ENCODE measurements around the gene CILP. TPM values are rescaled to one million over a fixed set of nuclear protein-coding genes. Genes with fewer than 3 reads are reported as not detected.

CILP gene
- total RNA-seq, 1 donor from 2014 or later, result 10.2 TPM

DNA sequence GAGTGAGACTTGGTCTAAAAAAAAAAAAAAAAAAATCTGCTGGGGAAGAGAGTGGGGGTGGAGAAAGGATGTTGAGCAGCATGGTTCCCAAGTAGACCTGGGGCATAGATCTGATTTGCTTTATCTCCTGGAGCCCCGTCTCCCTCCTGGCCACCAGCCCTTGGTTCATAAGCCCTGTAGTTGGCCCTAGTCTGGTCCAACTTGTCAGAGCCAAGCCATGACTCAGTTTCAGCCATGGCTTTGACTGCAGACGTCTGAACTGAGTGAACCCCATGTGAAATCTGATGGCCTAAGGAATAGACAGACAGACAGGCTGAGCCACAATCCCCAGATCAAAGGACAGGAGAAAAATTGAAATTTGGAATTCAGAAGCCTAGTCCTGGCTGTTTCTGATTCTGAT lies 2.0 kb upstream of the CILP start:
- intact Hi-C loops (cut with DNase I), result no loop called here
- no peak overlapping the region for H3K27ac ChIP-seq
- no peaks in the 10 kb centered on the region for H3K27me3 ChIP-seq (ENCODE audit: low read depth)
- peaks cover 3% of the 10 kb centered on the region for H3K4me1 ChIP-seq
- no peak overlapping the region for H3K4me3 ChIP-seq
- DNase-seq, result no peak
- TF ChIP-seq, protein P1, sequence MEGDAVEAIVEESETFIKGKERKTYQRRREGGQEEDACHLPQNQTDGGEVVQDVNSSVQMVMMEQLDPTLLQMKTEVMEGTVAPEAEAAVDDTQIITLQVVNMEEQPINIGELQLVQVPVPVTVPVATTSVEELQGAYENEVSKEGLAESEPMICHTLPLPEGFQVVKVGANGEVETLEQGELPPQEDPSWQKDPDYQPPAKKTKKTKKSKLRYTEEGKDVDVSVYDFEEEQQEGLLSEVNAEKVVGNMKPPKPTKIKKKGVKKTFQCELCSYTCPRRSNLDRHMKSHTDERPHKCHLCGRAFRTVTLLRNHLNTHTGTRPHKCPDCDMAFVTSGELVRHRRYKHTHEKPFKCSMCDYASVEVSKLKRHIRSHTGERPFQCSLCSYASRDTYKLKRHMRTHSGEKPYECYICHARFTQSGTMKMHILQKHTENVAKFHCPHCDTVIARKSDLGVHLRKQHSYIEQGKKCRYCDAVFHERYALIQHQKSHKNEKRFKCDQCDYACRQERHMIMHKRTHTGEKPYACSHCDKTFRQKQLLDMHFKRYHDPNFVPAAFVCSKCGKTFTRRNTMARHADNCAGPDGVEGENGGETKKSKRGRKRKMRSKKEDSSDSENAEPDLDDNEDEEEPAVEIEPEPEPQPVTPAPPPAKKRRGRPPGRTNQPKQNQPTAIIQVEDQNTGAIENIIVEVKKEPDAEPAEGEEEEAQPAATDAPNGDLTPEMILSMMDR (IDR thresholded peaks at IDR 0.05), result no peak
- no peaks in the 10 kb centered on the region for H3K9me3 ChIP-seq
- H3K36me3 ChIP-seq, result no peaks in the 10 kb centered on the region
- ATAC-seq, result no peak

GRCh38 chr15:65212097-65212496 lies 824 bp upstream of the CILP start:
- no peak for DNase-seq
- no peak overlapping the region for H3K27ac ChIP-seq
- H3K27me3 ChIP-seq (ENCODE audit: low read depth), result no peaks in the 10 kb centered on the region
- ATAC-seq, result peak; percentile 33 to 48
- intact Hi-C loops (cut with DNase I), result no loop called here
- H3K9me3 ChIP-seq, result no peaks in the 10 kb centered on the region
- H3K4me1 ChIP-seq, result peaks cover 3% of the 10 kb centered on the region
- no peaks in the 10 kb centered on the region for H3K36me3 ChIP-seq
- TF ChIP-seq, protein P1 (IDR thresholded peaks at IDR 0.05), result peak; percentile 38
- no peak overlapping the region for H3K4me3 ChIP-seq

DNA sequence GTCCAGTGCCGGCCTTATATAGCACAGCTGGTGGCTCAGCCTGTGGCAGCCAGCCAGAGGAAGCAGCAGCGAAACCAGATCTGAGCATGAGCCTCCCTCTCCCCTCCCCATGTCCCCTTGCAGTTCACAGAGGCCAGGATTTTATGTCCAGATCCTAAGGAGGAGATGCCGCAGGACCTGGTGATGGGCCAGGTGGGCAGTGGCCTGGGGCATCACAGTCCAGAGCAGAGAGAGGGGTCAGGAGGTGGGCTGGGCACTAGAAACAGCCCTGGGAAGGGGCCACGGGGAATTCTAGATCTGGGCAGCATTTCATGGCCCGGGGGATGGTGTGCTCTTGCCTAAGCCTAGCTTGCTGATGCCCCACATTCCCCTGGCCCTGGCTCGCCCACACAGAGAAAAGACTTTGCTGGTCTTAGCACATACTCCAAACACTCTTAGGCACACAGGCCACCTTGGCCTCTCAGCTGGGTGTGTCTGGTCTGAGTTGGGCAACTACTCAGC lies 259 bp upstream of the CILP start:
- H3K4me3 ChIP-seq, result no peak overlapping the region
- H3K27ac ChIP-seq, result no peak overlapping the region
- H3K27me3 ChIP-seq (ENCODE audit: low read depth), result no peaks in the 10 kb centered on the region
- H3K4me1 ChIP-seq, result peaks cover 3% of the 10 kb centered on the region
- intact Hi-C loops (cut with DNase I), result no loop called here
- ATAC-seq (peak; percentile 29 to 64), DNase-seq (no peak)
- H3K9me3 ChIP-seq, result no peaks in the 10 kb centered on the region
- TF ChIP-seq, protein P1 (IDR thresholded peaks at IDR 0.05), result no peak
- no peaks in the 10 kb centered on the region for H3K36me3 ChIP-seq

DNA sequence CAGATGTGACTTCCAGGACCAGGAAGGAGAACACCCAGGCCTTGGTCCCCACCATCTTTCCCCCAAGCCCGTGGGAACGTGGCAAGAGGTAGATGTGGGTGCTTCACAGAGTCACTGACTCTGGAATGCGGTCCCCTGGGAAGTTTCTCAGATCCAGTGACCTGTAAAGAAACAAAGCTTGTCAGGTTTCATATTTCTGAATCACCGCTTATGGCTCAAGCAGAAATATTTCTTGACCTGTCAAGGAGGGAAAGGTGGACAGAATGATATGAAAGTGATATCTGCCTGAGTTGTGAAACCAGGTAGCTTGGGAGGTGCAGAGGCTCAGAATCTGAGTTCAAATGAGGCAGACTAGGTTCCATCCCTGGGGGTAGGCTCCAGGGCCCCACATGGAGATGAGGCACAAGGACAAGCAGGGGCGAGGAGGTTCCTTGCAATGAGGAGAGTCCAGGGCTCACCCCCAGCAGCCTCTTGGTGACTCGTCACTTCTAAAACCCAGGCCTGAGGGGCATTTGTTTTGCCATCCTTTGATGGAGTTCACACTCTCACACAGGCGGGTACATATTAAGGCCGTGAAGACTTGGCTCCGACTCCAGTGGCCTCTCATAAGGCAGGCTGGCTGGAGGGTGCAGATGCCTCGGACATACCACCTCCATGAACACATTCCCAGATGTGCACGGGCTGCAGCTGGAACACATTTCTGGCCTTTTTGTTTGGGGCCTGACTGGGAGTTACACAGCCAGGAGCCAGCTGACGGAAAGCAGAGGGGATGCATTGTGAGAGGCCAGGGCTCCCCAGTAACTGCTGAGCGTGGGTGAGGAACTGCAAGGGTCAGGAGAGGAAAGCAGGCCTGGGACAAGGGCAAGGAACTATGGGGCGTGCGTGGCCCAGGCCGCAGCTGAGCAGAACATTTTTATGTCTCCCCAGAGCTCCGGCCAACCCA lies 1.3 kb downstream of the CILP start:
- DNase-seq, result no peak
- no peaks in the 10 kb centered on the region for H3K36me3 ChIP-seq
- no peak overlapping the region for H3K27ac ChIP-seq
- no peaks in the 10 kb centered on the region for H3K9me3 ChIP-seq
- TF ChIP-seq, protein P1 (IDR thresholded peaks at IDR 0.05), result no peak
- intact Hi-C loops (cut with DNase I), result no loop called here
- peaks cover 3% of the 10 kb centered on the region for H3K4me1 ChIP-seq
- H3K27me3 ChIP-seq (ENCODE audit: low read depth), result no peaks in the 10 kb centered on the region
- ATAC-seq, result no peak
- H3K4me3 ChIP-seq, result no peak overlapping the region

DNA sequence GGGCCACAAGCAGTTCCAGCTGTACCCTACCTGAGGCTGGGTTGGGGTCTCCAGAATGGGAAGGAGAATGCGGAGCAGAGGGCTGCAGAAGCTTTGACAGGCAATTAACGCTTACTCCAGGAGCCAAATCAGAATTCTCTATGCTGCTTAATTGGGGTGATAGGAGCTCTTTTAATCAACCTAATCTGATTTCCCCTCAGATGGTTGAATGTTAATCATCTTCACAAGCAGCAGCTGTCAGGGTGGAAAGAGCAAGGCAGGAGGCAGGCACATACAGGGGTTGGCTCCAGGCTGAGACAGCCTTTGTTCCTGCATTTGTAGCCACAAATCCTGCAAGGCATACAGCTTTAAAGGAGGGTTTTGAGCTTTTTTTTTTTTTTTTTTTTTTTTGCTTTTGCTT lies 2.6 kb downstream of the CILP start:
- intact Hi-C loops (cut with DNase I), result no loop called here
- TF ChIP-seq, protein P1 (IDR thresholded peaks at IDR 0.05), result no peak
- H3K4me3 ChIP-seq, result no peak overlapping the region
- DNase-seq (no peak), ATAC-seq (no peak)
- no peaks in the 10 kb centered on the region for H3K27me3 ChIP-seq (ENCODE audit: low read depth)
- H3K4me1 ChIP-seq, result peaks cover 3% of the 10 kb centered on the region
- H3K36me3 ChIP-seq, result no peaks in the 10 kb centered on the region
- H3K27ac ChIP-seq, result no peak overlapping the region
- H3K9me3 ChIP-seq, result no peaks in the 10 kb centered on the region
